Transverse colon (tissue), 3 donors: ENCODE results near the gene LRRC42.

Experiments used
- CTCF ChIP-seq, 5 experiments: fragments of 200-600 bp in 3 of 5; fragments of 450-650 bp in 2 of 5; sonication (generic) in 3 of 5; IDR thresholded peaks; 1 replicate in 2 of 5; 2 replicates in 3 of 5; pipeline ENCODE4 v1.5.1; 2016 to 2017; ENCODE audit warnings: antibody characterized with exemption in 5 of 5, inconsistent platforms in 3 of 5, mild to moderate bottlenecking in 2 of 5, moderate library complexity in 1 of 5
- EP300 ChIP-seq: sonication (generic); formaldehyde crosslinking; IDR thresholded peaks from one replicate; pipeline ENCODE4 v1.6.1; 2017; ENCODE audit warnings: antibody characterized with exemption, low read depth
- POLR2A ChIP-seq: fragments of 450-650 bp; IDR thresholded peaks from one replicate; pipeline ENCODE4 v1.6.1; 2016; ENCODE audit warnings: antibody characterized with exemption, mild to moderate bottlenecking, moderate library complexity

GRCh38 chr1:53945183-53945432 lies 1.0 kb upstream of the LRRC42 start:
- TF ChIP-seq POLR2A (no peak), CTCF (IDR thresholded peaks at IDR 0.05) (no peak), EP300 (no peak)
